HCT116 (cell line): Measurements from ENCODE around the gene ACR. TPM values are rescaled to one million over a fixed set of nuclear protein-coding genes. Genes with fewer than 3 reads are reported as not detected.

Experiments
- ATAC-seq: fragments of 200-7000 bp; cut with Tn5 transposase; 2 replicates; pipeline ENCODE4 v1.9.1; 2020; ENCODE audit warnings: mild to moderate bottlenecking, moderate library complexity
- BruUV-seq: library from RNA; stranded (reverse); fragments of 400-500 nt; replicated peaks from 2 replicates; lab custom pipeline; 2021; lab: Mats Ljungman, UMichigan
- CTCF ChIA-PET: fragments of 300-600 bp; sonication (Branson Sonifier 250); formaldehyde crosslinking; loops from one replicate; lab custom pipeline; 2021; ENCODE audit warnings: antibody characterized with exemption; lab: Charles Lee
- POLR2A ChIA-PET: fragments of 300-600, 350-600 bp; sonication (Branson Sonifier 250); formaldehyde crosslinking; loops from one replicate; lab custom pipeline; 2021; ENCODE audit warnings: antibody characterized with exemption; lab: Charles Lee
- RAD21 ChIA-PET, 2 experiments: fragments of 300-600 bp; sonication (Branson Sonifier 250); formaldehyde crosslinking; loops; one replicate each; lab custom pipeline; 2023; ENCODE audit warnings: low total read pairs in 2 of 2; ENCODE audit not compliant: uncharacterized antibody in 2 of 2, unreplicated experiment in 2 of 2, low non-redundant PET in 1 of 2; lab: Charles Lee
- DNase-seq: peaks from one replicate; pipeline ENCODE4 v3.0.0-alpha.2; 2010; ENCODE audit warnings: low read depth, low spot score
- H2AFZ ChIP-seq: fragments of 200-600 bp; shearing (Covaris generic), sonication (generic); 2 replicates; pipeline ENCODE4 v1.6.1; 2017; ENCODE audit warnings: low read depth, mixed run types, mixed read lengths, antibody characterized with exemption, low read length; ENCODE audit not compliant: poor library complexity, severe bottlenecking
- H3K27ac ChIP-seq: 2 replicates; pipeline ENCODE4 v1.5.1; 2012; ENCODE audit warnings: low read depth, low read length
- H3K27me3 ChIP-seq: fragments of 200-600 bp; sonication (generic); 2 replicates; pipeline ENCODE4 v1.6.1; 2016; ENCODE audit warnings: mixed run types, low read length, mixed read lengths; ENCODE audit not compliant: insufficient read depth
- H3K36me3 ChIP-seq, 2 experiments: fragments of 200-500 bp in 1 of 2; fragments of 200-600 bp in 1 of 2; sonication (Bioruptor generic) in 1 of 2; sonication (generic) in 1 of 2; 2 replicates each; pipeline versions ENCODE4 v1.5.1 to v1.6.1; 2014 to 2016; ENCODE audit warnings: low read length in 2 of 2, inconsistent platforms in 1 of 2, mixed read lengths in 1 of 2, mixed run types in 1 of 2; ENCODE audit not compliant: insufficient read depth in 2 of 2, control insufficient read depth in 1 of 2
- H3K4me1 ChIP-seq, 2 experiments: fragments of 200-600 bp in 1 of 2; sonication (generic) in 1 of 2; 2 replicates each; pipeline versions ENCODE4 v1.5.1 to v1.6.1; 2012 to 2017; ENCODE audit warnings: low read length in 2 of 2, inconsistent platforms in 1 of 2, mild to moderate bottlenecking in 1 of 2, mixed read lengths in 1 of 2, mixed run types in 1 of 2, moderate library complexity in 1 of 2; ENCODE audit not compliant: insufficient read depth in 2 of 2, control insufficient read depth in 1 of 2
- H3K4me2 ChIP-seq: fragments of 200-600 bp; sonication (generic); 2 replicates; pipeline ENCODE4 v1.6.1; 2017; ENCODE audit warnings: mixed run types, low read length, mixed read lengths
- H3K4me3 ChIP-seq, 2 experiments: fragments of 200-600 bp in 1 of 2; sonication (generic) in 1 of 2; replicated peaks in 1 of 2; 2 replicates each; pipeline ENCODE4 v1.5.1; 2011 to 2016; ENCODE audit warnings: low read length in 2 of 2, control low read depth in 1 of 2, low read depth in 1 of 2, mild to moderate bottlenecking in 1 of 2, mixed read lengths in 1 of 2, mixed run types in 1 of 2
- H3K79me2 ChIP-seq: fragments of 200-600 bp; sonication (generic); 2 replicates; pipeline ENCODE4 v1.6.1; 2017; ENCODE audit warnings: mild to moderate bottlenecking, mixed run types, low read length, moderate library complexity, mixed read lengths; ENCODE audit not compliant: insufficient read depth
- H3K9ac ChIP-seq: fragments of 200-600 bp; sonication (generic); 2 replicates; pipeline ENCODE4 v1.6.1; 2016; ENCODE audit warnings: low read length, mixed read lengths
- H3K9me2 ChIP-seq: fragments of 200-600 bp; sonication (generic), shearing (Covaris generic); 2 replicates; pipeline ENCODE4 v1.6.1; 2017; ENCODE audit warnings: mixed run types, mild to moderate bottlenecking, moderate library complexity; ENCODE audit not compliant: insufficient read depth
- H3K9me3 ChIP-seq, 2 experiments: fragments of 200-500 bp in 1 of 2; fragments of 200-600 bp in 1 of 2; sonication (Bioruptor generic) in 1 of 2; sonication (generic) in 1 of 2; 2 replicates each; pipeline ENCODE4 v1.6.1; 2014 to 2017; ENCODE audit warnings: low read length in 2 of 2, mixed read lengths in 2 of 2, inconsistent platforms in 1 of 2, low read depth in 1 of 2, mild to moderate bottlenecking in 1 of 2, mixed run types in 1 of 2, moderate library complexity in 1 of 2; ENCODE audit not compliant: control insufficient read depth in 1 of 2, insufficient read depth in 1 of 2
- H4K20me1 ChIP-seq: fragments of 200-600 bp; sonication (generic), shearing (Covaris generic); 2 replicates; pipeline ENCODE4 v1.6.1; 2017; ENCODE audit warnings: mixed run types, mild to moderate bottlenecking, moderate library complexity; ENCODE audit not compliant: insufficient read depth
- ATF3 ChIP-seq: IDR thresholded peaks from 2 replicates; pipeline ENCODE4 v1.6.1; 2012
- CBX3 ChIP-seq: IDR thresholded peaks from 2 replicates; pipeline ENCODE4 v1.6.1; 2012; ENCODE audit warnings: low read depth
- CEBPB ChIP-seq: IDR thresholded peaks from 2 replicates; pipeline ENCODE4 v1.6.1; 2012; ENCODE audit warnings: low read depth
- EGR1 ChIP-seq: IDR thresholded peaks from 2 replicates; pipeline ENCODE4 v1.6.1; 2012; ENCODE audit warnings: low read depth
- EZH2 ChIP-seq: fragments of 200-600 bp; sonication (generic); IDR thresholded peaks from 2 replicates; pipeline ENCODE4 v1.6.1; 2017; ENCODE audit warnings: antibody characterized with exemption, mixed run types
- EZH2phosphoT487 ChIP-seq: fragments of 200-600 bp; IDR thresholded peaks from 2 replicates; pipeline ENCODE4 v1.6.1; 2018; ENCODE audit warnings: antibody characterized with exemption, borderline replicate concordance
- FOSL1 ChIP-seq: IDR thresholded peaks from 2 replicates; pipeline ENCODE4 v1.6.1; 2012; ENCODE audit warnings: low read depth
- JUND ChIP-seq: IDR thresholded peaks from 2 replicates; pipeline ENCODE4 v1.6.1; 2012
- POLR2A ChIP-seq: IDR thresholded peaks from 2 replicates; pipeline ENCODE4 v1.7.0; 2011; ENCODE audit warnings: borderline replicate concordance; ENCODE audit not compliant: insufficient read depth, insufficient read length; ENCODE audit errors: extremely low read depth
- POLR2AphosphoS5 ChIP-seq: IDR thresholded peaks from 2 replicates; pipeline ENCODE4 v1.6.1; 2011; ENCODE audit warnings: mild to moderate bottlenecking, low read depth, low read length, moderate library complexity
- RAD21 ChIP-seq: IDR thresholded peaks from 2 replicates; pipeline ENCODE4 v1.6.1; 2012; ENCODE audit warnings: low read depth, mild to moderate bottlenecking
- SIN3A ChIP-seq: IDR thresholded peaks from 2 replicates; pipeline ENCODE4 v1.6.1; 2012; ENCODE audit warnings: low read depth
- SP1 ChIP-seq: IDR thresholded peaks from 2 replicates; pipeline ENCODE4 v1.6.1; 2012; ENCODE audit warnings: low read depth
- SRF ChIP-seq: IDR thresholded peaks from 2 replicates; pipeline ENCODE4 v1.6.1; 2012; ENCODE audit warnings: low read depth
- TCF7L2 ChIP-seq: IDR thresholded peaks from 2 replicates; pipeline ENCODE4 v1.7.0; 2011; ENCODE audit warnings: borderline replicate concordance, inconsistent platforms; ENCODE audit not compliant: insufficient read depth, insufficient read length; ENCODE audit errors: extremely low read depth
- ZBTB33 ChIP-seq: IDR thresholded peaks from 2 replicates; pipeline ENCODE4 v1.6.1; 2011; ENCODE audit warnings: mild to moderate bottlenecking, low read length, moderate library complexity; ENCODE audit not compliant: insufficient replicate concordance; ENCODE audit errors: extremely low read depth
- intact Hi-C: fragments of 100-400 bp; cut with micrococcal nuclease; formaldehyde crosslinking; loops from 2 replicates; pipeline ENCODE4 v1.10.0; 2022
- total RNA-seq: library from RNA; stranded (reverse); gene quantifications from one replicate; pipeline ENCODE4 v1.2.1, GENCODE V29; 2021; ENCODE audit not compliant: unreplicated experiment
- TF ChIP-seq, protein P1 (sequence below), 3 experiments: fragments of 200-600 bp in 1 of 3; sonication (generic) in 1 of 3; IDR thresholded peaks in 2 of 3; conservative IDR thresholded peaks in 1 of 3; 2 replicates each; pipeline ENCODE4 v1.5.1; 2012 to 2017; ENCODE audit warnings: low read depth in 2 of 3, low read length in 2 of 3, antibody characterized with exemption in 1 of 3, borderline replicate concordance in 1 of 3, control low read depth in 1 of 3, mild to moderate bottlenecking in 1 of 3, mixed read lengths in 1 of 3, mixed run types in 1 of 3, moderate library complexity in 1 of 3; ENCODE audit not compliant: insufficient read depth in 1 of 3
- TF ChIP-seq, protein P2 (sequence below): IDR thresholded peaks from 2 replicates; pipeline ENCODE4 v1.6.1; 2012; ENCODE audit warnings: low read depth

ACR gene
- total RNA-seq, 1 experiment from 2014 or later: 1.5 TPM

DNA sequence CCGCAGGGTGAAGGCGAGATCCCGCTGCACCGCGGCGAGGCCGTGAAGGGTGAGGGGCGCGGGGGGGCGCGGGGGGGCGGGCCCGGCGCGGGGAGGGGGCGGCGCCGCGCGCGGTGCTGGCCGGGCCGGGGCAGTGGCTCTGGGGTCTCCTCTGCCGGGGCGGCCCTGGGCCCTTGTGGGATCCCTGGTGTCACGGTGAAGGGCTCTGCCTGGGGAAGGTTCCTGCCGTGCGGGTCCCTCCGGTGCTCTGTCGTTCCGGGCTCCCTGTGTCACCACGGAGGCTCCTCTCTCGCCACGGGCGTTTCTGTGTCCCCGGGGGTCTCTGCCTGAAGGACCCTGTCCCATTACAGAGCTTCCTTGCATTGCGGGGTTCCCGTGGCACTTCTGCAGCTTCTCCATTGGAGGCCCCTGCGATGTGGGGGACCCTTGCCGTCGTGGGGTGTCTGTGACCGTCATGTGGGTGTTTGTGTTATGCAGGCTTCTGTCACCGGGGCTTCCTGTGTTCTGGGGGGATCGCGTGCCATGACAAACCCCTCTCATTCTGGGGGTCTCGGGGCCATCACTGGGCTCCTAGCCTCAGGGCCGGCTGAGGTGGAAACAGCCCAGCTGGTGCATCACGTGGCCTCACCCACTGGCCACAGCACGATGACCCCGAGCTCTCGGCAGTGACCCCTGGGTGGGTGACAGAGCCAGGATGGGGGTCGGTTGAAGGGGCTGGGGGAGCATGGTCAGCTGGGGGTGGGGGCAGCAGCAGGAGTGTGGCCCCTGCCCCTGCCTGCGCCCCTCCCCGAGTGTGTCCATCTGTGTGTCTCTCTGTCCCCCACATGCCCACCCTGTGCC lies 40.1 kb upstream of the ACR start:
- POLR2A ChIA-PET: no interaction called here
- CTCF ChIA-PET: no interaction called here
- Histone ChIP-seq H3K4me3 (peak overlapping the region; percentile 54 to 67), H3K36me3 (no peaks in the 10 kb centered on the region), H3K27ac (peak overlapping the region; percentile 32; the same call in 1 of the 2 replicates)
- TF ChIP-seq TCF7L2 (no peak), POLR2A (no peak), EGR1 (no peak), CBX3 (no peak), EZH2phosphoT487 (no peak), CEBPB (no peak), SIN3A (no peak), FOSL1 (no peak), ATF3 (no peak), POLR2AphosphoS5 (no peak), EZH2 (no peak), ZBTB33 (no peak), JUND (no peak), SP1 (no peak), SRF (no peak), RAD21 (no peak)
- TF ChIP-seq, protein P1, sequence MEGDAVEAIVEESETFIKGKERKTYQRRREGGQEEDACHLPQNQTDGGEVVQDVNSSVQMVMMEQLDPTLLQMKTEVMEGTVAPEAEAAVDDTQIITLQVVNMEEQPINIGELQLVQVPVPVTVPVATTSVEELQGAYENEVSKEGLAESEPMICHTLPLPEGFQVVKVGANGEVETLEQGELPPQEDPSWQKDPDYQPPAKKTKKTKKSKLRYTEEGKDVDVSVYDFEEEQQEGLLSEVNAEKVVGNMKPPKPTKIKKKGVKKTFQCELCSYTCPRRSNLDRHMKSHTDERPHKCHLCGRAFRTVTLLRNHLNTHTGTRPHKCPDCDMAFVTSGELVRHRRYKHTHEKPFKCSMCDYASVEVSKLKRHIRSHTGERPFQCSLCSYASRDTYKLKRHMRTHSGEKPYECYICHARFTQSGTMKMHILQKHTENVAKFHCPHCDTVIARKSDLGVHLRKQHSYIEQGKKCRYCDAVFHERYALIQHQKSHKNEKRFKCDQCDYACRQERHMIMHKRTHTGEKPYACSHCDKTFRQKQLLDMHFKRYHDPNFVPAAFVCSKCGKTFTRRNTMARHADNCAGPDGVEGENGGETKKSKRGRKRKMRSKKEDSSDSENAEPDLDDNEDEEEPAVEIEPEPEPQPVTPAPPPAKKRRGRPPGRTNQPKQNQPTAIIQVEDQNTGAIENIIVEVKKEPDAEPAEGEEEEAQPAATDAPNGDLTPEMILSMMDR (IDR thresholded peaks at IDR 0.05 in 2 of 3, conservative IDR thresholded peaks at IDR 0.05 in 1 of 3; ENCODE audit: borderline replicate concordance in 1 of 3, insufficient read depth in 1 of 3, low read depth in 2 of 3, low read length in 2 of 3): no peak
- TF ChIP-seq, protein P2, sequence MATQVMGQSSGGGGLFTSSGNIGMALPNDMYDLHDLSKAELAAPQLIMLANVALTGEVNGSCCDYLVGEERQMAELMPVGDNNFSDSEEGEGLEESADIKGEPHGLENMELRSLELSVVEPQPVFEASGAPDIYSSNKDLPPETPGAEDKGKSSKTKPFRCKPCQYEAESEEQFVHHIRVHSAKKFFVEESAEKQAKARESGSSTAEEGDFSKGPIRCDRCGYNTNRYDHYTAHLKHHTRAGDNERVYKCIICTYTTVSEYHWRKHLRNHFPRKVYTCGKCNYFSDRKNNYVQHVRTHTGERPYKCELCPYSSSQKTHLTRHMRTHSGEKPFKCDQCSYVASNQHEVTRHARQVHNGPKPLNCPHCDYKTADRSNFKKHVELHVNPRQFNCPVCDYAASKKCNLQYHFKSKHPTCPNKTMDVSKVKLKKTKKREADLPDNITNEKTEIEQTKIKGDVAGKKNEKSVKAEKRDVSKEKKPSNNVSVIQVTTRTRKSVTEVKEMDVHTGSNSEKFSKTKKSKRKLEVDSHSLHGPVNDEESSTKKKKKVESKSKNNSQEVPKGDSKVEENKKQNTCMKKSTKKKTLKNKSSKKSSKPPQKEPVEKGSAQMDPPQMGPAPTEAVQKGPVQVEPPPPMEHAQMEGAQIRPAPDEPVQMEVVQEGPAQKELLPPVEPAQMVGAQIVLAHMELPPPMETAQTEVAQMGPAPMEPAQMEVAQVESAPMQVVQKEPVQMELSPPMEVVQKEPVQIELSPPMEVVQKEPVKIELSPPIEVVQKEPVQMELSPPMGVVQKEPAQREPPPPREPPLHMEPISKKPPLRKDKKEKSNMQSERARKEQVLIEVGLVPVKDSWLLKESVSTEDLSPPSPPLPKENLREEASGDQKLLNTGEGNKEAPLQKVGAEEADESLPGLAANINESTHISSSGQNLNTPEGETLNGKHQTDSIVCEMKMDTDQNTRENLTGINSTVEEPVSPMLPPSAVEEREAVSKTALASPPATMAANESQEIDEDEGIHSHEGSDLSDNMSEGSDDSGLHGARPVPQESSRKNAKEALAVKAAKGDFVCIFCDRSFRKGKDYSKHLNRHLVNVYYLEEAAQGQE: no peak
- TF ChIP-seq, all 23 proteins: peak for 0
- RAD21 ChIA-PET: no interaction called here
- Histone ChIP-seq H3K79me2 (peaks cover 17% of the 10 kb centered on the region), H2AFZ (no peak overlapping the region), H3K9ac (peak overlapping the region; percentile 50), H3K27me3 (no peaks in the 10 kb centered on the region), H3K9me2 (no peaks in the 10 kb centered on the region), H3K9me3 (no peaks in the 10 kb centered on the region), H3K4me2 (peak overlapping the region; percentile 86), H3K4me1 (peaks cover 2 to 10% of the 10 kb centered on the region in 2 experiments; a peak in 1 of 4 replicates), H4K20me1 (no peaks in the 10 kb centered on the region)
- intact Hi-C loops: no loop called here
- no TSS peak for BruUV-seq
- DNase-seq: no peak
- peak; percentile 28 for ATAC-seq
